HUES6 (cell line): ENCODE data around the gene CPSF7.

Source experiments
- H3K27ac ChIP-seq: 2 replicates; pipeline ENCODE4 v1.7.0; 2013; ENCODE audit warnings: low read depth, mild to moderate bottlenecking, low read length, inconsistent platforms
- H3K27me3 ChIP-seq: 2 replicates; pipeline ENCODE4 v1.6.1; 2013; ENCODE audit warnings: low read length; ENCODE audit not compliant: control insufficient read depth, insufficient read depth
- H3K36me3 ChIP-seq: 2 replicates; pipeline ENCODE4 v1.6.1; 2013; ENCODE audit warnings: low read length; ENCODE audit not compliant: control insufficient read depth, insufficient read depth
- H3K4me1 ChIP-seq: 2 replicates; pipeline ENCODE4 v1.6.1; 2013; ENCODE audit warnings: low read length; ENCODE audit not compliant: control insufficient read depth, insufficient read depth
- H3K4me3 ChIP-seq: 2 replicates; pipeline ENCODE4 v1.5.1; 2013; ENCODE audit warnings: low read depth, low read length
- H3K9ac ChIP-seq: one replicate; pipeline ENCODE4 v1.6.1; 2013; ENCODE audit warnings: mild to moderate bottlenecking, low read length
- H3K9me3 ChIP-seq: 2 replicates; pipeline ENCODE4 v1.6.1; 2013; ENCODE audit warnings: low read depth, low read length; ENCODE audit not compliant: control insufficient read depth, insufficient read depth

Gene CPSF7

DNA sequence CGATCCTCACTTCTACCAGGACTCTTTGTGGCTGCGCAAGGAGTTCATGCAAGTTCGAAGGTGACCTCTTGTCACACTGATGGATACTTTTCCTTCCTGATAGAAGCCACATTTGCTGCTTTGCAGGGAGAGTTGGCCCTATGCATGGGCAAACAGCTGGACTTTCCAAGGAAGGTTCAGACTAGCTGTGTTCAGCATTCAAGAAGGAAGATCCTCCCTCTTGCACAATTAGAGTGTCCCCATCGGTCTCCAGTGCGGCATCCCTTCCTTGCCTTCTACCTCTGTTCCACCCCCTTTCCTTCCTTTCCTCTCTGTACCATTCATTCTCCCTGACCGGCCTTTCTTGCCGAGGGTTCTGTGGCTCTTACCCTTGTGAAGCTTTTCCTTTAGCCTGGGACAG is 61.1 kb downstream of the CPSF7 start:
- H3K4me1 ChIP-seq, result no peaks in the 10 kb centered on the region
- no peak overlapping the region for H3K9ac ChIP-seq
- no peak overlapping the region for H3K27ac ChIP-seq
- no peak overlapping the region for H3K4me3 ChIP-seq
- peaks cover 78% of the 10 kb centered on the region for H3K36me3 ChIP-seq
- H3K27me3 ChIP-seq, result no peaks in the 10 kb centered on the region
- peaks cover 21% of the 10 kb centered on the region for H3K9me3 ChIP-seq

DNA sequence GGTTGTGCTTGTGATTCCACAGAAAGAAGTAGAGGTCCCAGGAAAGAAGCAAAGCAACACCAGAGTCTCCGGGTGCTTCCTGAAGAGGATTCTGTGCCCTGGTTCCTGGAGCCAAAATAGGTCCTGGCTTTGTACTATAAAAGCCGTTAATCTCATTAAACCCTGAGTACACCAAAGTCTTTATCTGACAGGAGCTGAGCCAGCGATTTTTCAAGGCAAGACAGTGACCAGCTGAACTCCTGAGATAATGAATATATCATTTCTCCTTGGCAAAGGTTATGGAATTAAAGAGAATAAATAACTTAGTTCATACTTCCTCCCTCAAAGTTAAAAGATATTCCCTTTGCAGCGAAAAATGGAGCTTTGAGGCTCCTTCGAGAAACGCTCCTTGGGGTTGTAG is 62.4 kb downstream of the CPSF7 start:
- no peaks in the 10 kb centered on the region for H3K4me1 ChIP-seq
- H3K36me3 ChIP-seq, result peaks cover 73% of the 10 kb centered on the region
- no peak overlapping the region for H3K4me3 ChIP-seq
- H3K27ac ChIP-seq, result no peak overlapping the region
- no peak overlapping the region for H3K9ac ChIP-seq
- H3K27me3 ChIP-seq, result no peaks in the 10 kb centered on the region
- peaks cover 10% of the 10 kb centered on the region for H3K9me3 ChIP-seq

DNA sequence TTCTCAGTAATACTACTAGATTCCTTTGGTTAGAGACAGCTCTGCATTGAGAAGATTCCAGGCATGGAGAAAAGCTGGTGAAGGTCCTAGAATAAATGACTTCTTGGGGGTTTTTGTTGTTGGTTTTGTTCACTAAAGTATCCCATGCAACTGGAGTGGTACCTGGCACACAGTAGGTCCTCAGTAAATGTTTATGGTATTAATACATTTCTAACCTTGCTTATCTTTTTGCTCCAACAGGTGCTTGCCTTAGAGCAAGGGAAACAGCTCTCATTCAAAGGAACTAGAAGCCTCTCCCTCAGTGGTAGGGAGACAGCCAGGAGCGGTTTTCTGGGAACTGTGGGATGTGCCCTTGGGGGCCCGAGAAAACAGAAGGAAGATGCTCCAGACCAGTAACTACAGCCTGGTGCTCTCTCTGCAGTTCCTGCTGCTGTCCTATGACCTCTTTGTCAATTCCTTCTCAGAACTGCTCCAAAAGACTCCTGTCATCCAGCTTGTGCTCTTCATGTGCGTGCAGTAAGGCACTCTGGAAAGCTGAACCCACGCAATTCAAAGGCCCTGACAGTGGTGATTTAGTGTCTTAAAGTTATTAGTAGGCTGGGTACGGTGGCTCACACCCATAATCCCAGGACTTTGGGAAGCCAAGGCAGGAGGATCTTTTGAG is 65.6 kb downstream of the CPSF7 start:
- Histone ChIP-seq H3K27ac (no peak overlapping the region), H3K9me3 (no peaks in the 10 kb centered on the region), H3K4me3 (no peak overlapping the region), H3K9ac (no peak overlapping the region), H3K36me3 (peaks cover 51% of the 10 kb centered on the region), H3K27me3 (no peaks in the 10 kb centered on the region), H3K4me1 (0 out of 2 replicates have a peak, but pooled peaks cover 3% of the 10 kb centered on the region)

DNA sequence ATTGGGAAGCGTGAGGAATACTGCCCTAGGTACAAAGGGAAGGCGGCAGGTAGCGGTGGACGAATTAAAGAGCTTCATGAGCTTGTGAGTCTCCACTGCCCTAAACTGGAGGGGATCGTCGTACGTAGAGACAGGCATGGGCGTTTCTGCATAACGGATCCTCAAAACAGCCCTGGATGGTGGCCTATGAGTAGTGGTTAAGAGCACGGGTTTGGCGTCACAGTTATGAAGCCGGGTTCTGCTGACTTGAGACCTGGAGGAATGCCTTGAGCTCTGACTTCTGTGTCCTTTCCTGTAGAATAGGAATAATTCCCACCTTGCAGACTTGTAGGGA is 67.3 kb downstream of the CPSF7 start:
- Histone ChIP-seq H3K4me1 (0 out of 2 replicates have a peak, but pooled peaks cover 3% of the 10 kb centered on the region), H3K9ac (peak overlapping the region; percentile 98), H3K36me3 (peaks cover 36% of the 10 kb centered on the region), H3K9me3 (no peaks in the 10 kb centered on the region), H3K4me3 (peak overlapping the region; percentile 76), H3K27ac (peak overlapping the region; percentile 99; the same call in 1 of the 2 replicates), H3K27me3 (no peaks in the 10 kb centered on the region)

DNA sequence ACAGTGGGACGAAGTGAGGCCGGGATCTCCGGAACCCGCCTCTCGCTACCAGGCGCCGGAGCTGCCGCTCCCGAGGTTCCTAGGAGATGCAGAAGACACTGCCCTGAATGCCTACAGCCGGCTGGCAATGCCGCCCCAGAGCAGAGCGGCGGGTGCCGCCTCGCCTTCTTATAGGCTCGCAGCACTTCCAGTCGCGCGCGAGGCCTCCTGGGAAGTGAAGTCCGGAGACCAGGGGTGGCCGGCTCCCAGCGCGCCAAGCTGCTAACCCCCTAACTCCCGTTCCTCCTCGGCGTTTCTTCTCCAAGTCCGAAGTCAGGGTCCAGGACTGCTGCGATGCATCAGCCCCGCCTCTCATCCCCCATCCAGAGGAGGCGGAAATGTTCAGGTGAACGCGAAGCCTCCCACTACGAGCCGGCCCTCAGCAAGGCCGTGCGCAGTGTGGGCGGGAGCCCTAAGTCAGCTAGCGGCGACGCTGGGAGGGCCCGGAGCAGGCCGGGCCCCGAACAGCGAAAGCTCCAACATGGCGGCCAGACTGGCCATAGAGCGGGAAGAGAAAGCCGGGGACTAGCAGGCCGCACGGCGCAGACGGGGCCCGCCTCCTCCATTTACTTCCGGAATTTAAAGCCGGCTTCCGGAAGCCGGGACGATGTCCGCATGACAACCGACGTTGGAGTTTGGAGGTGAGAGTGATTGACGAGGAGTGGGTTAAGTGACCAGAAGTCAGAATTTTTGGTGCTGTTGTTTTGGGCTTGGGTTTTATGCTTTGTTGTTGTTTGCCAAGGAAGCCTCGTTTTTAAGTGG is 67.8 kb downstream of the CPSF7 start, which contains the start of the genes CYB561A3 and TMEM138:
Gene CYB561A3 (minus strand): TSS at position 142 of the 801 bp plus-strand sequence. CDS start 5,169 bp downstream, outside the sequence.
Gene TMEM138 (plus strand): TSS at position 634 of the 801 bp plus-strand sequence. CDS start 2,017 bp downstream, outside the sequence.
- peaks cover 30% of the 10 kb centered on the region for H3K36me3 ChIP-seq
- peak within 1 kb of the TSS; percentile 99 for H3K27ac ChIP-seq
- H3K27me3 ChIP-seq, result no peaks in the 10 kb centered on the region
- peak within 1 kb of the TSS; percentile 76 for H3K4me3 ChIP-seq
- 0 out of 2 replicates have a peak, but pooled peaks cover 3% of the 10 kb centered on the region for H3K4me1 ChIP-seq
- H3K9me3 ChIP-seq, result no peaks in the 10 kb centered on the region
- peak within 1 kb of the TSS; percentile 98 for H3K9ac ChIP-seq

DNA sequence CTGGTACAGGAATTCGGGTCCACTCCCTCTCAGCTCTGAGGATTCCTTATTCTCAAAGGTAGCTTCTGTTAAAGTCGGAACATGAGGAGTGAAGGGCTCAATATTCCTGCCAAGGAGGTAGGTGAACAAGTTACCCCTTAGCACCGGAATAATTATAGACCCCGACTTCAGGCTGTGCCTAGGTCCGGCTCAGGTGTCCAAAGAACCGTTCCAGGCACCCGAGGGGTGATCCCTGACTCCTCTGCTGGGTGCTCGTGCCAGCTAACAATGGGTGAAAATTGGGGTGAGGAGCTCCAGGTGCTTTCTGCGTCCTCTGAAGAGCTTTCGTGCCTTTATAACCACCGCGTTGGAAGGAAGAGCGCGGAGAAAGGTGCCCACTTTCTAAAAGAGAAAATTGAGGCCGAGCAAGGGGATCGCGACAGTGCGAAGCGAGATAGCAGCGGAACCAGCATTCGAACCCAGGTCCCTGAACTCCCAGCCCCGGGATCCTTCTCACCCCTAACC is 68.5 kb downstream of the CPSF7 start:
- H3K36me3 ChIP-seq, result peaks cover 24% of the 10 kb centered on the region
- peak overlapping the region; percentile 98 for H3K9ac ChIP-seq
- H3K4me3 ChIP-seq, result peak overlapping the region; percentile 76
- 0 out of 2 replicates have a peak, but pooled peaks cover 3% of the 10 kb centered on the region for H3K4me1 ChIP-seq
- peak overlapping the region; percentile 99 for H3K27ac ChIP-seq
- no peaks in the 10 kb centered on the region for H3K27me3 ChIP-seq
- H3K9me3 ChIP-seq, result no peaks in the 10 kb centered on the region

DNA sequence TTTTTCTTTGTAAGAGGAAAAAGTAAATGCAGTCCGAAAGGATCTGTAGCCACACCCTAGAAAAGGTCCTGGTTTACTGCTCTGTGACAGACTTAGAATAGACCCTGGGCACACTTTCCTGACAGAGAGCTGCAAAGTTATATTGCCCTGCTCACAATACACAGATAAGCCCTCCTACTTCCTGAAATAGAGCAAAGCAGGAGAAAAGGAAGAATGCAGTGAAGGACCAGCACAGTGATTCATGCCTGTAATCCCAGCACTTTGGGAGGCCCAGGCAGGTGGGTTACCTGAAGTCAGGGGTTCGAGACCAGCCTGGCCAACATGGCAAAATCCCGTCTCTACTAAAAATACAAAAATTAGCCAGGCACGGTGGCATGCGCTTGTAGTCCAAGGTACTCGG is 70.3 kb downstream of the CPSF7 start:
- Histone ChIP-seq H3K9me3 (no peaks in the 10 kb centered on the region), H3K4me3 (no peak overlapping the region), H3K9ac (no peak overlapping the region), H3K4me1 (0 out of 2 replicates have a peak, but pooled peaks cover 3% of the 10 kb centered on the region), H3K27me3 (no peaks in the 10 kb centered on the region), H3K36me3 (peaks cover 11% of the 10 kb centered on the region), H3K27ac (no peak overlapping the region)

DNA sequence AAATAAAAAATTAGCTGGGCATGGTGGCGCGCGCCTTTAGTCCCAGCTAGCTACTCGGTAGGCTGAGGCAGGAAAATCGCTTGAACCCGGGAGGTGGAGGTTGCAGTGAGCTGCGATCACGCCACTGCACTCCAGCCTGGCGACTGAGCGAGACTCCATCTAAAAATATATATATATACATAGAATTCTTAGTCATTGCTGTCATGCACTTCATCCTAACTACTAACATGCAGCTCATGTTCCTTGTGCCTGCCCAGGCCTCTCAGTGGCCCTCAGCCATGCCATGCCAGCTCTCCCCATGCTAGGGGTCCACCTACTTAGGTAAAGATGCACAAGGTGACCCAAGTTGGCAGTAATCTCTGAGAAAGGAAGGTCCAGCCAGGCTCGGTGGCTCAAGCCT is 71.2 kb downstream of the CPSF7 start:
- H3K9ac ChIP-seq, result no peak overlapping the region

DNA sequence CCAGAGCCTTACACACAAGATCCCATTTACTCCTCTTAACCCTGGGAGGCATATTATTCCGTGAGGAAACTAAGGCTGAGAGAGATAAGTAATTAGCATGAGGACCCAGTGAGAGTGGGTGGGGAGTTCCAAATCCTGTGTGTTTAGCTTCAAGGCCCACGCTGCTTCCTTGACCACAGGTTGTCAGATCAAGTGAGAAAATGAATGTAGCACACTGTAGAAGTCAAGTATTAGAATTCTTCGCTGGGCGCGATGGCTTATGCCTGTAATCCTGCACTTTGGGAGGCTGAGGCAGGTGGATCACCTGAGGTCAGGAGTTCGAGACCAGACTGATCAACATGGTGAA is 71.9 kb downstream of the CPSF7 start:
- Histone ChIP-seq H3K9ac (no peak overlapping the region), H3K27me3 (no peaks in the 10 kb centered on the region), H3K9me3 (no peaks in the 10 kb centered on the region), H3K27ac (no peak overlapping the region), H3K4me3 (no peak overlapping the region), H3K4me1 (0 out of 2 replicates have a peak, but pooled peaks cover 3% of the 10 kb centered on the region), H3K36me3 (peaks cover 10% of the 10 kb centered on the region)

More for the DNA sequence above, 71.2 kb downstream of the CPSF7 start:
- no peak overlapping the region for H3K27ac ChIP-seq
- peaks cover 4% of the 10 kb centered on the region for H3K36me3 ChIP-seq
- H3K4me3 ChIP-seq, result no peak overlapping the region
- 0 out of 2 replicates have a peak, but pooled peaks cover 3% of the 10 kb centered on the region for H3K4me1 ChIP-seq
- no peaks in the 10 kb centered on the region for H3K9me3 ChIP-seq
- H3K27me3 ChIP-seq, result no peaks in the 10 kb centered on the region

DNA sequence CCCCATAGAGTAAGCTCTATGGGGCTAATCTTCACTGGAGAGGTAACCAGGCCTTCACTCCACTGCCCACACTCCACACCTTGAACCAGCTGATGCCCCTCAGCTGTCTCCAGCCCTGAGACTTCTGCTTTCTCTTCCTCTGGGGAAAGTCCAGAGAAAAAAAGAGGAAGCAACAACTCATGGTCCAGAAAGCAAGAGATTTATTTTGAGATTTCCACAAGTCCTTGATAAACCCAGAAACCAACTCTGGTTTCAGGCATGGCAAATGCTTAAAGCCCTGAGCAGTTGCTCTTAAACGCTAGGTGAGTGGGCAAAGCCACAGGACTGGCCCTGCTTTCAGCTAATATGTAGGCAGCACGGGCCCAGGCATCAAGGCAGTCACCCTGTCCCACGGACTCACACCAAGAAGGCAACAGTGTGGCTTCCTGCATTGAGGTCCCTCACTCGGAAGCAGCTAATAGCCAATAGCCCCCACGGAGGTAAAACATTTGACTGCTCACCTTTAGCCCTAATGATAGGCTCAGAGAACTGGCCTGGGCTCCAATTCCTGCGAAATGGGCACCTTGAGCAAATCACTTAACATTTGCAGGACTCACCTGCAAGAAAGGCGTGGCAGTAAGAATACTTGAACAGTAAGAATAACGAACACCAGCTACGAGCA is 72.4 kb downstream of the CPSF7 start:
- Histone ChIP-seq H3K9me3 (no peaks in the 10 kb centered on the region), H3K4me3 (no peak overlapping the region), H3K36me3 (peaks cover 14% of the 10 kb centered on the region), H3K27ac (no peak overlapping the region), H3K9ac (no peak overlapping the region), H3K4me1 (0 out of 2 replicates have a peak, but pooled peaks cover 3% of the 10 kb centered on the region), H3K27me3 (no peaks in the 10 kb centered on the region)
